GM23338 (cell line): ENCODE measurements around the gene SLC6A18. TPM values are rescaled to one million over a fixed set of nuclear protein-coding genes. Genes with fewer than 3 reads are reported as not detected.

Experiments used
- ATAC-seq: fragments of 200-7000 bp; cut with Tn5 transposase; 3 replicates; pipeline ENCODE4 v1.9.1; 2020
- DNase-seq: peaks from one replicate; pipeline ENCODE4 v3.0.0-alpha.2; 2015; ENCODE audit warnings: low spot score
- H2AFZ ChIP-seq: fragments of 200-600 bp; sonication (generic); 2 replicates; pipeline ENCODE4 v1.8.0; 2016; ENCODE audit warnings: antibody characterized with exemption, mild to moderate bottlenecking, moderate library complexity
- H3F3A ChIP-seq: fragments of 200-600 bp; sonication (generic); replicated peaks from 2 replicates; pipeline ENCODE4 v1.8.0; 2017; ENCODE audit warnings: antibody characterized with exemption, mixed run types, low read depth
- H3K27ac ChIP-seq: fragments of 200-600 bp; sonication (generic); 2 replicates; pipeline ENCODE4 v1.6.1; 2016; ENCODE audit warnings: low read depth
- H3K27me3 ChIP-seq: fragments of 200-600 bp; sonication (generic); 2 replicates; pipeline ENCODE4 v1.8.0; 2016; ENCODE audit warnings: mild to moderate bottlenecking, mixed run types, moderate library complexity; ENCODE audit not compliant: insufficient read depth
- H3K36me3 ChIP-seq: fragments of 200-600 bp; sonication (generic); 2 replicates; pipeline ENCODE4 v1.8.0; 2016; ENCODE audit warnings: mild to moderate bottlenecking; ENCODE audit not compliant: insufficient read depth
- H3K4me1 ChIP-seq: fragments of 200-600 bp; sonication (generic); 2 replicates; pipeline ENCODE4 v1.8.0; 2016; ENCODE audit warnings: mild to moderate bottlenecking, moderate library complexity; ENCODE audit not compliant: insufficient read depth
- H3K4me2 ChIP-seq: fragments of 200-600 bp; sonication (generic); 2 replicates; pipeline ENCODE4 v1.7.1; 2017; ENCODE audit warnings: mixed run types
- H3K4me3 ChIP-seq: fragments of 200-600 bp; sonication (generic); 2 replicates; pipeline ENCODE4 v1.6.1; 2016; ENCODE audit warnings: mixed run types
- H3K79me2 ChIP-seq: fragments of 200-600 bp; sonication (generic); replicated peaks from 2 replicates; pipeline ENCODE4 v1.8.0; 2017; ENCODE audit warnings: mild to moderate bottlenecking; ENCODE audit not compliant: insufficient read depth
- H3K9me2 ChIP-seq: fragments of 200-600 bp; sonication (generic); 2 replicates; pipeline ENCODE4 v1.8.0; 2017; ENCODE audit not compliant: insufficient read depth
- H4K20me1 ChIP-seq: fragments of 200-600 bp; sonication (generic); replicated peaks from 2 replicates; pipeline ENCODE4 v1.8.0; 2017; ENCODE audit warnings: mild to moderate bottlenecking; ENCODE audit not compliant: insufficient read depth
- H3K27ac Mint-ChIP-seq: 2 replicates; pipeline ENCODE4 v1.8.0; 2020; ENCODE audit warnings: inconsistent platforms, mild to moderate bottlenecking, moderate library complexity, mixed read lengths
- H3K27me3 Mint-ChIP-seq: 3 replicates; pipeline ENCODE4 v1.8.0; 2022; ENCODE audit warnings: low read depth, mild to moderate bottlenecking, moderate library complexity, mixed read lengths, inconsistent platforms; ENCODE audit not compliant: insufficient read depth, poor library complexity
- H3K36me3 Mint-ChIP-seq: 3 replicates; pipeline ENCODE4 v1.8.0; 2021; ENCODE audit warnings: low read depth, mild to moderate bottlenecking, inconsistent platforms, moderate library complexity, mixed read lengths
- H3K4me1 Mint-ChIP-seq: 3 replicates; pipeline ENCODE4 v1.8.0; 2020; ENCODE audit warnings: mild to moderate bottlenecking, inconsistent platforms, mixed read lengths
- H3K4me3 Mint-ChIP-seq: 3 replicates; pipeline ENCODE4 v1.8.0; 2021; ENCODE audit warnings: moderate library complexity, mild to moderate bottlenecking, inconsistent platforms, mixed read lengths
- H3K9me3 Mint-ChIP-seq: 3 replicates; pipeline ENCODE4 v1.8.0; 2020; ENCODE audit warnings: moderate library complexity, mild to moderate bottlenecking, inconsistent platforms, mixed read lengths
- ETS1 ChIP-seq: IDR thresholded peaks from 2 replicates; pipeline ENCODE4 v1.6.1; 2016; ENCODE audit warnings: antibody characterized with exemption
- EZH2phosphoT487 ChIP-seq: fragments of 200-600 bp; sonication (generic); IDR thresholded peaks from one replicate; pipeline ENCODE4 v1.8.1; 2018; ENCODE audit warnings: antibody characterized with exemption; ENCODE audit not compliant: unreplicated experiment
- JUNB ChIP-seq: IDR thresholded peaks from one replicate; pipeline ENCODE4 v1.6.1; 2016; ENCODE audit warnings: antibody characterized with exemption; ENCODE audit not compliant: unreplicated experiment
- POLR2AphosphoS5 ChIP-seq: IDR thresholded peaks from 2 replicates; pipeline ENCODE4 v1.6.1; 2016; ENCODE audit warnings: antibody characterized with exemption, low read depth
- ZNF114 ChIP-seq: fragments of 250-450 bp; sonication (Bioruptor Pico); IDR thresholded peaks from 2 replicates; pipeline ENCODE4 v1.5.0; 2020; ENCODE audit warnings: mild to moderate bottlenecking, moderate library complexity
- ZNF331 ChIP-seq: fragments of 250-450 bp; sonication (Bioruptor Pico); IDR thresholded peaks from 2 replicates; pipeline ENCODE4 v1.5.0; 2020; ENCODE audit warnings: low read depth, mild to moderate bottlenecking, moderate library complexity
- ZNF462 ChIP-seq: fragments of 250-450 bp; sonication (Bioruptor Pico); IDR thresholded peaks from 2 replicates; pipeline ENCODE4 v1.5.0; 2020; ENCODE audit warnings: mild to moderate bottlenecking, moderate library complexity
- polyA plus RNA-seq: library from polyadenylated mRNA; unstranded; fragments of >200 nt; fragmentation: Nextera tagmentation; extraction: Ambion mirVana; gene quantifications from 2 replicates; pipeline ENCODE4 v1.2.1, GENCODE V29; 2016
- total RNA-seq: library from RNA; depleted of rRNA; stranded (reverse); fragments of >200 nt; shearing (Covaris generic); gene quantifications from 2 replicates; pipeline ENCODE4 v1.2.3, GENCODE V29; 2014
- TF ChIP-seq, protein P1 (sequence below), 2 experiments: fragments of 200-600 bp in 1 of 2; sonication (generic) in 1 of 2; conservative IDR thresholded peaks; 2 replicates each; pipeline versions ENCODE4 v1.5.1 to v1.6.1; 2016 to 2017; ENCODE audit warnings: antibody characterized with exemption in 2 of 2, low read depth in 2 of 2, mild to moderate bottlenecking in 2 of 2, moderate library complexity in 1 of 2

The SLC6A18 gene
- total and polyA plus RNA-seq, 2 experiments from 2014 or later = not detected

DNA sequence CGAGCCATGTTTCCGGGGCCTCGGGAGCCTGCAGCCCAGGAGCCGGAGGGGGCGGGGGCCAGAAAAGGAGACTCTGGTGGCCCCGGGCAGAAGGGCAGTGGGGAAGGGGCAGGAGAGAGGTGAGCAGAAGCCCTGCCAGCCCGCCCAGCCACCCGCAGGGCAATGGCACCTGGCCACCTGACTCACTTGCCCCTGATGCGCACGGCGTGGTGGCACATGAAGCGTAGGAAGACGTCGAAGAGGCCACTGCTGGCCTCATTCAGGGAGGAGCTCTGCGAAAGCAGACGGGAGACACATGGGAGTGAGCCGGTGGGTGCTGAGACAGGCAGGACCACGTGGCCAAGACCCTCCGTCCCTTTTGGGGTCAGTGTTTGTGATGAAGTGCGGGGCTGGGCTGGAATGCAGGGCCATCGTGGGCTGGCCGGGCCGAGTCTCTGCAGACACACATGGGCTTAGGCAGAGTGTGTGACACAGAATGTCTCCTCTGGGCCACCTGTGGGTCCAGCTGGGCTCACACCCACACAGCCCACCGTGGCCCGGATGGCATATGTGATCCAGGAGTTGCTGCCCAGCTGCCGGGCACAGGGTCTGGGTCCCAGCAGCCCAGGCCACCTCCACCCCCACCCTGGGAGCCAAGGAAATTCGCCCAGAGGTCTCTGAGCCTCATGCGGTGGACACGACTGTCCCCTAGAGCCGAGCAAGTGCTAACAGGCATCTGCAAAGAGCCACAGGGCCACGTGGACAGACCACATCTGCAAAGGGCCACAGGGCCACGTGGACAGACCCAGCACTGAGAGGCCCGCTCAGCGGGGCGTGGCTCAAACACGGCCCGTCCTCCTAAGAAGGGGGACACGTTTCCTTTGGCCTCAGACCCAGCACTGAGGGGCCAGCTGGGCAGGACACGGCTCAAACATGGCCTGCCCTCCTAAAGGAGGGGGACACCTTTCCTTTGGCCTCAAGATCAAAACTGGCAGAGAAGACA lies 46.0 kb downstream of the SLC6A18 start:
- Mint-ChIP-seq H3K27me3 (peaks cover 3% of the 10 kb centered on the region), H3K9me3 (no peaks in the 10 kb centered on the region), H3K4me1 (no peaks in the 10 kb centered on the region), H3K4me3 (no peak overlapping the region), H3K27ac (no peak overlapping the region), H3K36me3 (peaks cover 55% of the 10 kb centered on the region)
- Histone ChIP-seq H3K4me2 (no peak overlapping the region), H3K27ac (no peak overlapping the region), H3K27me3 (no peaks in the 10 kb centered on the region), H3K4me1 (no peaks in the 10 kb centered on the region), H3F3A (no peaks in the 10 kb centered on the region), H3K9me2 (no peaks in the 10 kb centered on the region), H3K36me3 (peaks cover 18% of the 10 kb centered on the region; the same call in 1 of the 2 replicates), H4K20me1 (no peaks in the 10 kb centered on the region), H2AFZ (no peak overlapping the region), H3K79me2 (peaks cover 17% of the 10 kb centered on the region), H3K4me3 (no peak overlapping the region)
- TF ChIP-seq, protein P1, sequence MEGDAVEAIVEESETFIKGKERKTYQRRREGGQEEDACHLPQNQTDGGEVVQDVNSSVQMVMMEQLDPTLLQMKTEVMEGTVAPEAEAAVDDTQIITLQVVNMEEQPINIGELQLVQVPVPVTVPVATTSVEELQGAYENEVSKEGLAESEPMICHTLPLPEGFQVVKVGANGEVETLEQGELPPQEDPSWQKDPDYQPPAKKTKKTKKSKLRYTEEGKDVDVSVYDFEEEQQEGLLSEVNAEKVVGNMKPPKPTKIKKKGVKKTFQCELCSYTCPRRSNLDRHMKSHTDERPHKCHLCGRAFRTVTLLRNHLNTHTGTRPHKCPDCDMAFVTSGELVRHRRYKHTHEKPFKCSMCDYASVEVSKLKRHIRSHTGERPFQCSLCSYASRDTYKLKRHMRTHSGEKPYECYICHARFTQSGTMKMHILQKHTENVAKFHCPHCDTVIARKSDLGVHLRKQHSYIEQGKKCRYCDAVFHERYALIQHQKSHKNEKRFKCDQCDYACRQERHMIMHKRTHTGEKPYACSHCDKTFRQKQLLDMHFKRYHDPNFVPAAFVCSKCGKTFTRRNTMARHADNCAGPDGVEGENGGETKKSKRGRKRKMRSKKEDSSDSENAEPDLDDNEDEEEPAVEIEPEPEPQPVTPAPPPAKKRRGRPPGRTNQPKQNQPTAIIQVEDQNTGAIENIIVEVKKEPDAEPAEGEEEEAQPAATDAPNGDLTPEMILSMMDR (conservative IDR thresholded peaks at IDR 0.05; ENCODE audit: low read depth in 2 of 2) = no peak
- TF ChIP-seq ETS1 = no peak
- ATAC-seq (no peak), DNase-seq (no peak)

- Histone ChIP-seq H4K20me1 (no peaks in the 10 kb centered on the region), H2AFZ (no peak overlapping the region), H3K27ac (no peak overlapping the region), H3K36me3 (peaks cover 14% of the 10 kb centered on the region; the same call in 1 of the 2 replicates), H3K4me2 (no peak overlapping the region), H3K79me2 (peaks cover 17% of the 10 kb centered on the region), H3F3A (no peaks in the 10 kb centered on the region), H3K4me1 (no peaks in the 10 kb centered on the region), H3K27me3 (no peaks in the 10 kb centered on the region), H3K9me2 (no peaks in the 10 kb centered on the region), H3K4me3 (no peak overlapping the region)
- no peaks in the 10 kb centered on the region for H3K9me3 Mint-ChIP-seq
- no peak overlapping the region for H3K4me3 Mint-ChIP-seq
- DNase-seq (no peak), ATAC-seq (no peak)
- H3K36me3 Mint-ChIP-seq = peaks cover 46% of the 10 kb centered on the region
- H3K4me1 Mint-ChIP-seq = no peaks in the 10 kb centered on the region
- no peak overlapping the region for H3K27ac Mint-ChIP-seq
- H3K27me3 Mint-ChIP-seq = peaks cover 3% of the 10 kb centered on the region
- TF ChIP-seq EZH2phosphoT487 (no peak), ZNF114 (CRISPR knock-in tag) (no peak), JUNB (no peak), ZNF462 (CRISPR knock-in tag) (no peak), ZNF331 (CRISPR knock-in tag) (no peak), POLR2AphosphoS5 (no peak)
- TF ChIP-seq, protein P1 (conservative IDR thresholded peaks at IDR 0.05; ENCODE audit: low read depth in 2 of 2) = no peak
Observed at GRCh38 chr5:1272201-1272600, 47.0 kb downstream of the SLC6A18 start.
